ENCODE data around the gene SLC12A7.

SLC12A7 gene

GRCh38 chr5:1012313-1012841, 99.5 kb downstream of the SLC12A7 start:
- DNase-seq (ENCODE audit: low read depth, low spot score): no peak
- TF ChIP-seq, protein P1, sequence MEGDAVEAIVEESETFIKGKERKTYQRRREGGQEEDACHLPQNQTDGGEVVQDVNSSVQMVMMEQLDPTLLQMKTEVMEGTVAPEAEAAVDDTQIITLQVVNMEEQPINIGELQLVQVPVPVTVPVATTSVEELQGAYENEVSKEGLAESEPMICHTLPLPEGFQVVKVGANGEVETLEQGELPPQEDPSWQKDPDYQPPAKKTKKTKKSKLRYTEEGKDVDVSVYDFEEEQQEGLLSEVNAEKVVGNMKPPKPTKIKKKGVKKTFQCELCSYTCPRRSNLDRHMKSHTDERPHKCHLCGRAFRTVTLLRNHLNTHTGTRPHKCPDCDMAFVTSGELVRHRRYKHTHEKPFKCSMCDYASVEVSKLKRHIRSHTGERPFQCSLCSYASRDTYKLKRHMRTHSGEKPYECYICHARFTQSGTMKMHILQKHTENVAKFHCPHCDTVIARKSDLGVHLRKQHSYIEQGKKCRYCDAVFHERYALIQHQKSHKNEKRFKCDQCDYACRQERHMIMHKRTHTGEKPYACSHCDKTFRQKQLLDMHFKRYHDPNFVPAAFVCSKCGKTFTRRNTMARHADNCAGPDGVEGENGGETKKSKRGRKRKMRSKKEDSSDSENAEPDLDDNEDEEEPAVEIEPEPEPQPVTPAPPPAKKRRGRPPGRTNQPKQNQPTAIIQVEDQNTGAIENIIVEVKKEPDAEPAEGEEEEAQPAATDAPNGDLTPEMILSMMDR (IDR thresholded peaks at IDR 0.05; ENCODE audit: insufficient read depth, low read length, missing control alignments): no peak
- H3K4me3 ChIP-seq (ENCODE audit: low read depth, low read length): no peak overlapping the region
- ChIA-PET CTCF (no interaction called here), POLR2A (interaction anchor here (0.6 kb wide), 1 partner anchor 56 kb away, joined by 3 read pairs; no protein-coding TSS in a partner anchor)

GRCh38 chr5:1011741-1012312, 100.0 kb downstream of the SLC12A7 start:
- no peak for DNase-seq (ENCODE audit: low read depth, low spot score)
- TF ChIP-seq, protein P1 (IDR thresholded peaks at IDR 0.05; ENCODE audit: insufficient read depth, low read length, missing control alignments): no peak
- ChIA-PET CTCF (no interaction called here), POLR2A (interaction anchor here (0.6 kb wide), 1 partner anchor 56 kb away, joined by 3 read pairs; no protein-coding TSS in a partner anchor)
- no peak overlapping the region for H3K4me3 ChIP-seq (ENCODE audit: low read depth, low read length)

GRCh38 chr5:1011226-1011631, 100.6 kb downstream of the SLC12A7 start:
- ChIA-PET POLR2A (no interaction called here), CTCF (no interaction called here)
- H3K4me3 ChIP-seq (ENCODE audit: low read depth, low read length): no peak overlapping the region
- DNase-seq (ENCODE audit: low read depth, low spot score): no peak
- TF ChIP-seq, protein P1 (IDR thresholded peaks at IDR 0.05; ENCODE audit: insufficient read depth, low read length, missing control alignments): peak; percentile 24

- ChIA-PET CTCF (interaction anchor here (1.1 to 2.2 kb wide), 4 partner anchors 9 to 84 kb away, joined by 3 to 6 read pairs (median 4); no protein-coding TSS in a partner anchor), POLR2A (no interaction called here)
- TF ChIP-seq, protein P1 (IDR thresholded peaks at IDR 0.05; ENCODE audit: insufficient read depth, low read length, missing control alignments): no peak
- DNase-seq (ENCODE audit: low read depth, low spot score): no peak
- no peak overlapping the region for H3K4me3 ChIP-seq (ENCODE audit: low read depth, low read length)
Observed at GRCh38 chr5:1010641-1011046, 101.2 kb downstream of the SLC12A7 start.

- ChIA-PET POLR2A (no interaction called here), CTCF (interaction anchor here (1.1 to 2.2 kb wide), 4 partner anchors 10 to 83 kb away, joined by 3 to 6 read pairs (median 4); no protein-coding TSS in a partner anchor)
- TF ChIP-seq, protein P1 (IDR thresholded peaks at IDR 0.05; ENCODE audit: insufficient read depth, low read length, missing control alignments): no peak
- H3K4me3 ChIP-seq (ENCODE audit: low read depth, low read length): no peak overlapping the region
- no peak for DNase-seq (ENCODE audit: low read depth, low spot score)
Observed at GRCh38 chr5:1010181-1010510, 101.7 kb downstream of the SLC12A7 start.

DNA sequence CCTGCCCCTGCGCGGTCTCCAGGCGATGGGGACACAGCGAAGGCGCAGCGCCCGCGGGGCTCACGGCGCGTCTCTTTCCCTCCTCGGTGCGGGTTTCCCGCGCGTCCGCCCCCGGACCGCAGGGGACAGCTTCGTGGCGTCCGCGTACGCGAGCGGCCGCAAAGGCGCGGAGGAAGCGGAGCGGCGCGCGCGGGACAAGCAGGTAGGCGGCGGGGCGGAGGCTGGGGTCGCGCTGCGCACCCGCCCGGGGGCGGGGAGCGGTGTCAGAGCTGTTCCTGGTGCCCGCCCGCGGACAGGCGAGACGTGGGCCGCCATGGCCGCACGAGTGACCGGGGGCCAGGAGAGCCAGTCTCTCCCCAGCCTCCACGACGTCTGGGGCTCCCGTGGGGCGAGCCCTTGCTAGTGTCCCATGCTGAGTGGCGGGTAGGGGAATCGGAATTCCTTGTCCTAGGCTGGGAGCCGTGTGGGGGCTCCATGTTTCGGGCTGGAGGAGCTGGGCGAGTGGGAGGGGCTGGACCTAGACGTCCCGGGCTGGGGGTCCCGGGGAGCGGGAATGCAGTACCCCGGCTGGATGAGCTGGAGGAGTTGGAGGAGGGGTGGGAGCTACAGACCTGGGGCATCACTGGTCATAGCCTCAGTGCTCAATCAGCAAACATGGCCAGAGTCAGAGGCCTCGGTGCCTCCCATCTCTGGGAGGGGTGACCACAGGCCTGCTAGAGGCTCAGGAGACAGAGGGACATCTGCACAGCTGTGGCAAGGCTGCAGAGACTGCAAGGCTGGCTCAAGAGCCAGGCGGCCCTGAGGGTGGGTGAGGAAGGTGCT, 102.3 kb downstream of the SLC12A7 start:
- no peak for DNase-seq (ENCODE audit: low read depth, low spot score)
- ChIA-PET CTCF (interaction anchor here (1.0 to 2.2 kb wide), 5 partner anchors 10 to 83 kb away, joined by 3 to 6 read pairs (median 3); no protein-coding TSS in a partner anchor), POLR2A (no interaction called here)
- TF ChIP-seq, protein P1 (IDR thresholded peaks at IDR 0.05; ENCODE audit: insufficient read depth, low read length, missing control alignments): no peak
- no peak overlapping the region for H3K4me3 ChIP-seq (ENCODE audit: low read depth, low read length)
